Mesenteric fat pad (tissue), 1 donor: Measurements from ENCODE around the gene DELE1. TPM values are rescaled to one million over a fixed set of nuclear protein-coding genes. Genes with fewer than 3 reads are reported as not detected.
"Not testable (repeated sequence)": the region's sequence is repeated elsewhere in the genome, so short reads cannot be mapped to it uniquely, and the experiment has no call there.

Experiments
- DNase-seq: peaks from one replicate; pipeline ENCODE4 v3.0.0-alpha.2; 2020; ENCODE audit warnings: low spot score
- total RNA-seq: library from RNA; stranded (reverse); fragmentation: NEBNext Ultra II Directional; extraction: Animal tissue kit (Norgen Biotek cat#: 25700); gene quantifications from one replicate; pipeline ENCODE4 v1.2.1, GENCODE V29; 2021
- donor health status: DM: yes; HTN: yes; CAD: no.

DELE1 gene
- total RNA-seq, 1 donor from 2014 or later: 74.0 TPM

- DNase-seq: peak; percentile 90
Observed at GRCh38 chr5:141883184-141883891, 40.3 kb upstream of the DELE1 start.

GRCh38 chr5:141883892-141884318, 39.8 kb upstream of the DELE1 start:
- no peak for DNase-seq

- DNase-seq: no peak
Observed at GRCh38 chr5:141889282-141889871, 34.3 kb upstream of the DELE1 start.

- DNase-seq: not testable (repeated sequence)
Observed at GRCh38 chr5:141890429-141890828, 33.2 kb upstream of the DELE1 start.

GRCh38 chr5:141897425-141897824, 26.2 kb upstream of the DELE1 start:
- no peak for DNase-seq

- DNase-seq: no peak
Observed at GRCh38 chr5:141898448-141899049, 25.1 kb upstream of the DELE1 start.

- no peak for DNase-seq
Observed at GRCh38 chr5:141902015-141902814, 21.5 kb upstream of the DELE1 start.

GRCh38 chr5:141903261-141903660, 20.4 kb upstream of the DELE1 start:
- DNase-seq: no peak

- no peak for DNase-seq
Observed at GRCh38 chr5:141904551-141904950, 19.1 kb upstream of the DELE1 start.

- no peak for DNase-seq
Observed at GRCh38 chr5:141906517-141906916, 17.2 kb upstream of the DELE1 start.

GRCh38 chr5:141906972-141907371, 16.7 kb upstream of the DELE1 start:
- DNase-seq: no peak

- DNase-seq: no peak
Observed at GRCh38 chr5:141908796-141909195, 14.9 kb upstream of the DELE1 start.

- DNase-seq: no peak
Observed at GRCh38 chr5:141909212-141909611, 14.5 kb upstream of the DELE1 start.

GRCh38 chr5:141910271-141910673, 13.4 kb upstream of the DELE1 start:
- no peak for DNase-seq

GRCh38 chr5:141913560-141914198, 10.0 kb upstream of the DELE1 start:
- DNase-seq: no peak

- DNase-seq: no peak
Observed at GRCh38 chr5:141914199-141914743, 9.4 kb upstream of the DELE1 start.

- DNase-seq: no peak
Observed at GRCh38 chr5:141914797-141915196, 8.9 kb upstream of the DELE1 start.

- DNase-seq: peak; percentile 57
Observed at GRCh38 chr5:141915881-141916336, 7.8 kb upstream of the DELE1 start.

- no peak for DNase-seq
Observed at GRCh38 chr5:141916522-141916921, 7.1 kb upstream of the DELE1 start.

- no peak for DNase-seq
Observed at GRCh38 chr5:141917760-141918159, 5.9 kb upstream of the DELE1 start.
